ENCODE measurements around the gene JMJD1C.

Gene JMJD1C

GRCh38 chr10:63171926-63172325 lies 293.9 kb downstream of the JMJD1C start:
- TF ChIP-seq, protein P1, sequence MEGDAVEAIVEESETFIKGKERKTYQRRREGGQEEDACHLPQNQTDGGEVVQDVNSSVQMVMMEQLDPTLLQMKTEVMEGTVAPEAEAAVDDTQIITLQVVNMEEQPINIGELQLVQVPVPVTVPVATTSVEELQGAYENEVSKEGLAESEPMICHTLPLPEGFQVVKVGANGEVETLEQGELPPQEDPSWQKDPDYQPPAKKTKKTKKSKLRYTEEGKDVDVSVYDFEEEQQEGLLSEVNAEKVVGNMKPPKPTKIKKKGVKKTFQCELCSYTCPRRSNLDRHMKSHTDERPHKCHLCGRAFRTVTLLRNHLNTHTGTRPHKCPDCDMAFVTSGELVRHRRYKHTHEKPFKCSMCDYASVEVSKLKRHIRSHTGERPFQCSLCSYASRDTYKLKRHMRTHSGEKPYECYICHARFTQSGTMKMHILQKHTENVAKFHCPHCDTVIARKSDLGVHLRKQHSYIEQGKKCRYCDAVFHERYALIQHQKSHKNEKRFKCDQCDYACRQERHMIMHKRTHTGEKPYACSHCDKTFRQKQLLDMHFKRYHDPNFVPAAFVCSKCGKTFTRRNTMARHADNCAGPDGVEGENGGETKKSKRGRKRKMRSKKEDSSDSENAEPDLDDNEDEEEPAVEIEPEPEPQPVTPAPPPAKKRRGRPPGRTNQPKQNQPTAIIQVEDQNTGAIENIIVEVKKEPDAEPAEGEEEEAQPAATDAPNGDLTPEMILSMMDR (IDR thresholded peaks at IDR 0.05): no peak

- TF ChIP-seq, protein P1 (IDR thresholded peaks at IDR 0.05): no peak
Observed at GRCh38 chr10:63171255-63171855, 294.4 kb downstream of the JMJD1C start.

- TF ChIP-seq, protein P1 (IDR thresholded peaks at IDR 0.05): no peak
Observed at GRCh38 chr10:63169624-63170023, 296.2 kb downstream of the JMJD1C start.

GRCh38 chr10:63168821-63169462 lies 296.8 kb downstream of the JMJD1C start:
- TF ChIP-seq, protein P1 (IDR thresholded peaks at IDR 0.05): no peak

GRCh38 chr10:63166742-63167258 lies 299.0 kb downstream of the JMJD1C start:
- TF ChIP-seq, protein P1 (IDR thresholded peaks at IDR 0.05): peak; percentile 87

DNA sequence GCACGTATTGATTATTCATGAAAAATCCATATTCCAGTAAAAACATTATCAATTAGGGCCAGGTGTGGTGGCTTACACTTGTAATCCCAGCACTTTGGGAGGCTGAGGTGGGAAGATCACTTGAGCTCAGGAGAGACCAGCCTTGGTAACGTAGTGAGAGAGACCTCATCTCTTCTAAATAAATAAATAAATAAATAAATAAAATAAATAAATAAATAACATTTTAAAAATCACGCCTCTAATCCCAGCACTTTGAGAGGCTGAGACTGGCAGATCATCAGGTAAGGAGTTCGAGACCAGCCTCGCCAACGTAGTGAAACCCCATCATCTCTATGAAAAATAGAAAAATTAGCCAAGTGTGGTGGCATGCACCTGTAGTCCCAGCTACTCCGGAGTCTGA lies 300.5 kb downstream of the JMJD1C start:
- TF ChIP-seq, protein P1 (IDR thresholded peaks at IDR 0.05): no peak

DNA sequence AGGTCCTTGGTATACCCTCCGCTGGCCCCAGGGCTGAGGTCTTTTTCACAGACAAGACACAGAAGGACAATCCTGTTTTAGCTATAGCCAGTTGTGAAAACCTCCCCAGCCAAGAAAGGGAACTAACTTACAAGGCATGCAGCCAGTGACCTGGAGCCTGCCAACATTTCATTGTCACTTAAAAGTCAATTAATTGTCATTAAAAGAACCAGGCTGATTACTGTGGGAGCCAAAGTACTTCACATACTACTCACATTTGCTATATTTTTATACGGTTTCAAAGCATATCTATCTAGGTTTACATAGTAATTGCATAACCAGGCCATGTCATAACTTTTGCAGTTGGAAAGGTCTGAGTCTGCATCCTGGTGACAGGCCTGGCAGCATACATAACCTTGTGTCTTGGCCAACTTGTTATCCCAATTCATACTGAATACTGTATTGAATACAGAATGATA lies 301.6 kb downstream of the JMJD1C start:
- TF ChIP-seq, protein P1 (IDR thresholded peaks at IDR 0.05): no peak

All from LNCAP (cell line).